ENCODE results near the gene MAP3K4.

GRCh38 chr6:160956300-160957035 is 35.1 kb upstream of the MAP3K4 start:
- no peak for TF ChIP-seq POLR2A (IDR thresholded peaks at IDR 0.05; ENCODE audit: low read depth, low read length)
- no peak for TF ChIP-seq POLR2AphosphoS5 (IDR thresholded peaks at IDR 0.05; ENCODE audit: low read depth, low read length)
- TF ChIP-seq TAF1 (IDR thresholded peaks at IDR 0.05; ENCODE audit: borderline replicate concordance, low read depth, low read length) = no peak

Data from GM12892 (cell line).